ENCODE measurements around the gene PTH1R.

Gene PTH1R

DNA sequence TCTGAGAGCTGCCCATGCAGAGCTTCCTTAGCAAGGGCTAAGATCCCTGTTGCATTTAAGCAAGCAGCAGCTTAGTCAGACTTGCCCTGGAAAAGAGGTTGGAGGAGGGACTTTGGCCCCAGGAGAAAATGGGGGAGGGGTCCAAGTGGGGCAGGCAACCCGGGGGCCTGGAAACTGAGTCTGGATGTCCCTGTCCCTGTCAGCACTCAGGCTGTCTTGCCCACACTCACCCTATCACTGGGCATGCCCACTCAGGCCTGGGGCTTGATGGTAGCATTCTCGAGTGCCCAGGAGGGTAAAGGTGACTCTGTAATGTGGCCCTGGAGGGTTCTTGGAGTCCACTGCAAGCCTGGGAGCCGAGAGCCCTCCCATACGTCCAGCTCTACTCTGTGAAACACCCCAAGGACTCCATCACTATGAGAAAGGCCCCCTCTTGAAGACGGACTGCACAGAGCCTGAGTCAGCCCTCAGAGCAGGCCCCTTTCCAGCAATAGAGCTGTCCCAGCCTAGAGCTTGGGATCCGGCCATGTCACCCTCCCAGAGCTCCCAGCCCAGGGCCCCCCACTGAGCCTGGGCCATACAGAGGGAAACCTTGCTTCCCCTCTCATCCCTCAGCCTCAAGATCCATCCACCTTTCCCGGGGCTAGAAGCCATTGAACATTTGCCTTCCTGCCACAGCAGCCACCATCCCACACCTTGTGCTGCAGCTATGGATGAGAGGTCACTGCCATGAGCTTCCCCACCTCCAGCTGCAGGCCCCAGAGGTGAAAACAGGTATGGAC, 27.6 kb upstream of the PTH1R start:
- no peak for DNase-seq (ENCODE audit: low read depth in 2 of 2)

DNA sequence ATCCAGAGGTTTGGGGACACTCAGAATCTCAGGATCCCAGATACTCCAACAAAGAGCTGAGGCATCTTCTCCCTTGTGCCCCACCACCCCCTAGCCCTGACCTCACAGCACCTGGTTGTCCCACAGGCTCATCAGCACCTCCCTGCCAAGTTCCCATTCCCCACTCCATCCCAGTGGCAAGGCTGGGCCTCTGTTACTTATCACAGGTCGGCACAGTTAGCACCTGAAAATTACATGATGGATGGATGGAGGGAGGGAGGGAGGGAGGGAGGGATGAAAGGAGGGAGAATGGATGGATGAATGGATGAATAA, 27.1 kb upstream of the PTH1R start:
- no peak for DNase-seq (ENCODE audit: low read depth in 2 of 2)

DNA sequence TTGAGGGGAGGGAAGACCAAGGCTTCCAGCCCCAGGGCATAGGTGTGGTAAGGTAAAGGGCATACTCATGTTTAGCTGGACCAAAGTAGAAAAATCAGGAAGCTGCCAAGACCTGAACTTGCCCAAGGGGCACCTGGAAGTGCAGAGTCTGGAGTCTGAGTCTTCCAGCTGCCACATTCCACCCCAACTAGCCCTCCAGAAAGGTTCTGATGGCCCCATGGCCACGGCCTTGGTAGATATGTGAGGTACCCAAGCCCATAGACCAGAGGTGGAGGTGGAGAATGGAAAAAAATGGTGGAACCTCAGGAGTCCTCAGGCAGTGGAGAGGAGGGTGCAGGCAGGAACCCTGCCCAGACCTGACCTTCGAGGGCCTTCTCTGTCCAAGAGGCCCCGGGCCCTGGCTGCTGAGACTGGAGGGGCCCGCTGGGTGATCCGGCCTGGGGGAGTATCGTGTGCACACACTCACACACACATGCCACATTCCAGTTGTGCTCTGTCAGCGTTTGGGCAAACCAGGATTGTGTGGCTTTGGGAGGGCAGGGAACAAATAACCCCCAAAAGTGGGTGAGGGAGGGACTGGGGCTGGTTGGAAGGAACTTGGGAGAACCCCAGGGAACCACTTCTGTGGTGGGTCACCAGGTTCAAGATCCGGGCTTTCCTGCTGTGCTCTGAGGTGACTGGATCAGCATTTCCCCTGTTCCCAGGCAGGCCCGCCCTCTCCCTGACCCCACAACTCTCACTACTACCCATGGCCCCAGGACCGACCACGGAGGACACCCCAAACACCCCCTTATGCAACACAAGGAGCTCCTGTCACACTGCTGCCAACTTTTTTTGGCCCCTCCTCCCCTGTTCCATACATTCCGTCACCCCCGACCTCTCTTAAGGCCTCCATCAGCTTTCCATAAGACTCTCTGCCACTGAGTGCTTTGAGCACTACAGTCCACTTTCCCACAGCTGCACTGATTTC, 25.9 kb upstream of the PTH1R start:
- DNase-seq (ENCODE audit: low read depth in 2 of 2): no peak

GRCh38 chr3:46852334-46852720, 25.2 kb upstream of the PTH1R start:
- no peak for DNase-seq (ENCODE audit: low read depth in 2 of 2)

DNA sequence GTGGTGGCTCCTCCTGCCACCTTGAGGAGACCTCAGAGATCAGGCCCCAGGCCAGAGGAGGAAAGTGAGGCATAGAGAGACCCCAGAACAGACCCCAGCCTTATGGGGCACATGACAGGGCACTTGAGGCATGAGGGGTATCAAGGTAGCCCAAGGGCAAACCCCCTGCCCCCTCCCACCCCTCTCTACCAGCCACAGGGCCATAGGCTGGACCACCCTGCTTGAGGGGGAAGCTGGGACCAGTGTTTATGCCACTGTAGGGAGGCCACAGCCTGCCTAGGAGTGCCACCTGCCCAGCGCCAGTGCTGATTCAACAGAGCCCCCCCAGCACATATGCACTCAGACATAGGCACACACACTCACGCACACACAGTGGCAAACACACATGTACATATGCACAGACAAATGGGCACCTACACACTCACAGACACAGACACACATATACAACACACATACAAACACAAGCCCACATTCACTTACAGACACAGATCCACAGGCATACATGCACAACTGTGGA, 24.6 kb upstream of the PTH1R start:
- no peak for DNase-seq (ENCODE audit: low read depth in 2 of 2)

DNA sequence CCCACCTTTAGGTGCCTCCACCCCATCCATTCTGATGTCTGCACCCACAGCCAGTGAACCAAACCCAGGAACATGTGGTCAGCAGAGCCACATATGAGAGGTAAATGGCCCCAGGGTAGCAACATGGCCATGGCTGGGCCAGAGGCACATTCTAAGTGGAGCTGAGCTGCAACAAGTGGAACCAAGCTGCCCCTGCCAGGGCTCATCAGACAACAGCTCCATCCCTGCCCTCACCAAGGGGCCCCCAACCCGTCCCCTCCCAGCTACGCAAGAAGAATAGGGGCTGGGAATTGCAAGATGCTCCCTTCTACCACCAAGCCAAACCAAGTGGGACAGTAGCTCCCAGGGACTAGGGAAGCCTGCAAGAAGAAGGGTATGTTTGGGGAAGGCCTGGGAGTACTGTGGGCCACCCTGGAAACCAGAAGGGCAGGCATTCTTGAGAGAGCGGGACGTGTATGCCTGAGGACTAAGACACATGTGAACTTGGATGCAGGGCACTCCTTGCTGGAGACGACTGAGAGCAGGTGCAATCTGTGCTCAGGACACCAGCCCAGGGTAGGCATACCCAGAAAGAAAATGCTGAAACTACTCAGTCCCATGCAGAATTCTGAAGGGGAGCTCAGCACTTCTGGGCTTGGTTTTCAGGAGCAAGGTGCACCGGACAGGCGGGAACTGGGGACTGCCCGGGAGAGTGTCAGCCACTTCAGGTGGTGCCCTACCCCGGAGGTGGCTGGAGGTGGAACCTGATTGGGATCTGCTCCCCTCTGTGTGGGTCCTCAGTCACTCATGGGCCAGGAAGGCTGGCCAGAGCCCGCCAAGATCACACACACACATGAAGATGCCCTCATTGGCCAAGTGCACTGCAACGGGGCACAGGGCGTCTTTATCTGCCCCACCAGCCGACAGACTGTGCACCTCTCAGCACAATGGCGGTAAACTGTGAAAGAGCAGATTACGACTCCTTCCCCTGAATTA, 23.8 kb upstream of the PTH1R start:
- DNase-seq (ENCODE audit: low read depth in 2 of 2): no peak

- no peak for DNase-seq (ENCODE audit: low read depth in 2 of 2)
Measured at GRCh38 chr3:46854555-46854991, 22.9 kb upstream of the PTH1R start.

- no peak for DNase-seq (ENCODE audit: low read depth in 2 of 2)
Measured at GRCh38 chr3:46856576-46857471, 20.7 kb upstream of the PTH1R start.

DNA sequence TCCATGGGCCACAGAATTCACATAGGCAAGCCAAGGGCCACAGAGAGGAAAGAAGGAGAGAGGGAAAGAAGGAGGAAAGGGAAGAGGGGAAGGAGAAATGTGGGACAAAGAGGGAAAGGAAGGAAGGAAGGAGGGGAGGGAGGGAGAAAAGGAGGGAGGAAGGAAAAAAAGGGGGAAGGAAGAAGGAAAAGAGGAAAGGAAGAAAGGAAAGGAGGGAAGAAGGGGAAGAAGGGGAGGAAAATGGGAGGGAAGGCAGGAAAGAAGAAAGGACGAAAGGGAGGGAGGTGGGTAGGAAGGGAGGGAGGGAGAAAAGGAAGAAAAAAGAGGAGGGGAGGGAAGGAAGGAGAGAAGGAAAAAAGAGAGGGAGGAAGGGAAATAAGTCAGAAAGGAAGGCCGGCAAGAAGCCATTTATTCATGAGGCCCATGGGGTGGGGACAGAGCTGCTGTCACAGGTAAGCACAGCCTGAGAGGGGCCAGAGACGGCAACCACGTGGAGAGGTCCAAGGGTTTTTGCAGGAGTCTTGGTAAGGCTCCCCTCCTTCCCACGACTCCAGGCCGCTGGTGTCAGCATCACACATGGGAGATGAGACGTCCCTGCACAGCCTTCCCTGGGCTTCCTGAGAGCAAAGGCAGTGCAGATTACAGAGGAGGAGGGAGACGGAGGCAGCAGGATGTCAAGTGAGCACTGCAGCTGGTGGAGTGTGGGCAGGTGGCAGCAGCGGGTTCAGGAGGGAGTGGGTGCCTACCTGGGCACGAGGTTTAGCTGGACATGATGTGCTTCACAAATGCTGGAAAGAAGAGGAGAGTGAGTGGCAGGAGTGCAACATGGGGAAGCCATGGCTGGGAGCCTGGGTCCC, 19.8 kb upstream of the PTH1R start:
- no peak for DNase-seq (ENCODE audit: low read depth in 2 of 2)

- no peak for DNase-seq (ENCODE audit: low read depth in 2 of 2)
Measured at GRCh38 chr3:46858456-46858855, 19.1 kb upstream of the PTH1R start.

- DNase-seq (ENCODE audit: low read depth in 2 of 2): no peak
Measured at GRCh38 chr3:46859001-46859710, 18.4 kb upstream of the PTH1R start.

DNA sequence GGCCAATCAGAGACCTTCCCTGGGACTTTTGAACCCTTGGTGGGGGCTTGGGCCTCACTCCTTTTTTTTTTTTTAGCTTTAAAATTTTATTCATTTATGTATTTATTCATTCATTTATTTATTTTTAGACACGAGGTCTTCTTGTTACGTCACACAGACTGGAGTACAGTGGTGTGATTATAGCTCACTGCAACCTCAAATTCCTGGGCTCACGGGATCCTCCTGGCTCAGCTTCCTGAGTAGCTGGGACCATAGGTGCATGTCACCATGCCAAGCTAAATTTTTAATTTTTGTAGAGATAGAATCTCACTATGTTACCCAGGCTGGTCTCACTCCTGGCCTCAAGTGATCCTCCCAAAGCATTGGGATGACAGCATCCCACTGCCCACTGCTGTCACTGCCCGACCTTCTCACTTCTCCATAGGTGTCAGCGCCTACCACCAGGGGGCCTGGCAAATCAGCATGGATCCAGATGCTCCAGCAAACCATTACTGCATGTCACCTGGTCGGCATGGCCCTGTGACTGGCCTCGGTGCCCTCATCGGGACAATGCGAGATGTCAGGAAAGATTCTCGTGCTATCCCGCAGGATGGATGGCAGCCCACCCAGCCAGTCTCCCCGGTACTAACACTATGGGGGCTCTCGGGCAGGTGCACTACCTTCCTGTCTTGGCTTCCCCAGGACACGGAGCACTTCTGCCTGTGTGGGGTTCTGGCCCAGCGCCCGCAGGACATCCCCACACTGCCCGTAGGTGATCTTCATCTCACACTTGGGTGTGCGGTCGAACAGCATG, 17.3 kb upstream of the PTH1R start:
- no peak for DNase-seq (ENCODE audit: low read depth in 2 of 2)

GRCh38 chr3:46860810-46861604, 16.5 kb upstream of the PTH1R start:
- DNase-seq (ENCODE audit: low read depth in 2 of 2): no peak

- no peak for DNase-seq (ENCODE audit: low read depth in 2 of 2)
Measured at GRCh38 chr3:46861605-46862368, 15.7 kb upstream of the PTH1R start.

GRCh38 chr3:46862369-46863025, 15.0 kb upstream of the PTH1R start:
- no peak for DNase-seq (ENCODE audit: low read depth in 2 of 2)

DNA sequence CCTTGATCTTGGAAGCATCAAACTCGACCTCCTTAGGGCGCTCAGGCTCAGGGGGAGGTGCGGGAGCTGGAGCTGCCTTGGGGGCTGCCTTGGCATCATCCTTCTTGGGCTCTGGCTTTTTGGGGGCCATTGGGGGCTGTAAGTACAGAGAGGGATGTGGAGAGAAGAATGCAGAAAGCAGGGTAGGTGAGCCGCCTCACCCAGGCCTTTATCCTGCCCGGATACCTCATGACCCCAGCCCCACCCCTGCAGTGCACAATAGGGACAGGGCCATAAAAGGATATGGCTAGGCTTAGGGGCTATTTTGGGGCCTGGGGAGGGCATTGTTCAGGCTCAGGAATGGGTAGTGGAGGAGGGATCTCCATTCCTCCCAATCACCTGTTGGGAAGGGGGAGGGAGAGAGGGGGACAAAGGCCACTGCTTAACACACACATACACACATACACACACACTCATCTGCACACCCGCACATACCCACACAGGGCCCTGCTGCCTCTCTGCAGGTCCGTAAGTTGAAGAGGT, 14.2 kb upstream of the PTH1R start, which contains the start of gene MYL3:
MYL3 (minus strand) TSS at position 184 of the 522 bp plus-strand sequence; CDS start at position 130, 54 bp downstream.
- DNase-seq (ENCODE audit: low read depth in 2 of 2): no peak
